WERI-Rb-1 (cell line): ENCODE data around the gene ZC3H7B.

ENCODE experiments used
- DNase-seq: peaks from one replicate; pipeline ENCODE4 v3.0.0-alpha.2; 2020
- H3K27ac ChIP-seq: fragments of 250-450 bp; sonication (Bioruptor Pico); 2 replicates; pipeline ENCODE4 v1.5.1; 2020; ENCODE audit warnings: mild to moderate bottlenecking, moderate library complexity
- H3K27me3 ChIP-seq: fragments of 250-450 bp; sonication (Bioruptor Pico); 2 replicates; pipeline ENCODE4 v1.5.1; 2021; ENCODE audit warnings: mild to moderate bottlenecking, low read depth, moderate library complexity; ENCODE audit not compliant: insufficient read depth, severe bottlenecking
- H3K36me3 ChIP-seq: fragments of 250-450 bp; sonication (Bioruptor Pico); 2 replicates; pipeline ENCODE4 v1.5.1; 2020; ENCODE audit warnings: mild to moderate bottlenecking, moderate library complexity
- H3K4me3 ChIP-seq: 2 replicates; pipeline ENCODE4 v1.5.1; 2011; ENCODE audit warnings: low read depth, mild to moderate bottlenecking, control low read depth, low read length
- H3K9me3 ChIP-seq: fragments of 250-450 bp; sonication (Bioruptor Pico); 2 replicates; pipeline ENCODE4 v1.5.1; 2021; ENCODE audit warnings: mild to moderate bottlenecking, moderate library complexity; ENCODE audit not compliant: severe bottlenecking
- TF ChIP-seq, protein P1 (sequence below): IDR thresholded peaks from 2 replicates; pipeline ENCODE4 v1.5.1; 2011; ENCODE audit warnings: low read depth, mild to moderate bottlenecking, control low read depth, inconsistent platforms, low read length

The ZC3H7B gene

DNA sequence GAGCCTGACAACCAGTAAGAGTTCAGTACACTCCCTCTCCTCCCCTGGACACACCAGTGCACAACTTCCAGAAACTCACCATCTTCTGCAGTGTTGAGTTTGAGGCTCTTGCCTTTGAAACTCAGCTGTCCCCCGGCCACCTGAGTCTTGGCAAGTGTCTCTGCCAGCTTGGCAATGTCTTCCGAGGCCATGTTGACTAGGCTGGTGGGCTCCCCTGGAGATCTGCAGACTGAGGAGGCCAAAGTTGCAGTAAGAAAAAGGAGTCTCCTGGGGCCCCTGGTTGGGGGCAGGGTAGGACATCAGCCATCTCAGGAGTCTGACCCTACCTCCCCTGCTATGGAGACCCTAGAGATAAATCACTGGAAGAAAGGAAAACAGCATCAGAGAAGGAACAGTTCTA lies 20.5 kb upstream of the ZC3H7B start:
- no peak overlapping the region for H3K27ac ChIP-seq
- H3K36me3 ChIP-seq: peaks cover 89% of the 10 kb centered on the region
- no peak for DNase-seq
- H3K27me3 ChIP-seq: no peaks in the 10 kb centered on the region
- TF ChIP-seq, protein P1, sequence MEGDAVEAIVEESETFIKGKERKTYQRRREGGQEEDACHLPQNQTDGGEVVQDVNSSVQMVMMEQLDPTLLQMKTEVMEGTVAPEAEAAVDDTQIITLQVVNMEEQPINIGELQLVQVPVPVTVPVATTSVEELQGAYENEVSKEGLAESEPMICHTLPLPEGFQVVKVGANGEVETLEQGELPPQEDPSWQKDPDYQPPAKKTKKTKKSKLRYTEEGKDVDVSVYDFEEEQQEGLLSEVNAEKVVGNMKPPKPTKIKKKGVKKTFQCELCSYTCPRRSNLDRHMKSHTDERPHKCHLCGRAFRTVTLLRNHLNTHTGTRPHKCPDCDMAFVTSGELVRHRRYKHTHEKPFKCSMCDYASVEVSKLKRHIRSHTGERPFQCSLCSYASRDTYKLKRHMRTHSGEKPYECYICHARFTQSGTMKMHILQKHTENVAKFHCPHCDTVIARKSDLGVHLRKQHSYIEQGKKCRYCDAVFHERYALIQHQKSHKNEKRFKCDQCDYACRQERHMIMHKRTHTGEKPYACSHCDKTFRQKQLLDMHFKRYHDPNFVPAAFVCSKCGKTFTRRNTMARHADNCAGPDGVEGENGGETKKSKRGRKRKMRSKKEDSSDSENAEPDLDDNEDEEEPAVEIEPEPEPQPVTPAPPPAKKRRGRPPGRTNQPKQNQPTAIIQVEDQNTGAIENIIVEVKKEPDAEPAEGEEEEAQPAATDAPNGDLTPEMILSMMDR: no peak
- no peak overlapping the region for H3K4me3 ChIP-seq
- no peaks in the 10 kb centered on the region for H3K9me3 ChIP-seq

DNA sequence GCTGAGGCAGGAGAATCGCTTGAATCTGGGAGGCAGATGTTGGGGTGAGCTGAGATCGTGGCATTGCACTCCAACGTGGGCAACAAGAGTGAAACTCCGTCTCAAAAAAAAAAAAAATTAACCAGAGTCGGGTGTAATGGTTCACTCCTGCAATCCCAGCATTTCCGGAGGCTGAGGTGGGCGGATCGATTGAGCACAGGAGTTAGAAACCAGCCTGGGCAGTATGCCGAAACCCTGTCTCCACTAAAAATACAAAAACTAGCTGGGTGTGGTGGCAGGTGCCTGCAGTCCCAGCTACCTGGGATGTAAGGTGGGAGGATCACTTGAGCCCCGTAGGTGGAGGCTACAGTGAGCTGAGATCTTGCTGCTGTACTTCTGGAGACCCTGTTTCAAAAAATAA lies 16.9 kb upstream of the ZC3H7B start:
- no peak for DNase-seq
- Histone ChIP-seq H3K9me3 (no peaks in the 10 kb centered on the region), H3K36me3 (peaks cover 57% of the 10 kb centered on the region), H3K27ac (0 out of 2 replicates have a peak overlapping the region, but pooled peaks have one; percentile 93), H3K4me3 (no peak overlapping the region), H3K27me3 (no peaks in the 10 kb centered on the region)
- TF ChIP-seq, protein P1: no peak

DNA sequence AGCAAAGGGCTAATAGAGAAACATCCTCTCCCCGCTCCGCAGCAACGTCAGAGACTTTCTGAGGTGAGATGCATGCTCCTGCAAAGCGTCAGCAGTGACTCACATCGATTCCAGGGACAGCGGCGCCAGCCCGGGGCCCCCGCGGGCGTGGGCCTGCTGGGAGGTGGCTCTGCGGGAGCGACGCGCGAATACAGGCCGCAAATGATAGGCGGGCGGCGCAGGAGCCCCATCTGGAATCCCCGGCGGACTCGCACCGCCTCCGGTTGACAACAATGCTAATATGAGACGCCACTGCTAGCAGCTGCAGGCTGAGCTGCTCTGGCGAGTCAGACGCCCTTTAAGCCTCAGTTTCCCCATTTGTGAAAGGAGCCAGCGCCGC lies 15.9 kb upstream of the ZC3H7B start:
- H3K27ac ChIP-seq: peak overlapping the region; percentile 93
- DNase-seq: peak; percentile 51
- peak overlapping the region; percentile 72 for H3K4me3 ChIP-seq
- TF ChIP-seq, protein P1: no peak
- peaks cover 47% of the 10 kb centered on the region for H3K36me3 ChIP-seq
- no peaks in the 10 kb centered on the region for H3K27me3 ChIP-seq
- no peaks in the 10 kb centered on the region for H3K9me3 ChIP-seq

DNA sequence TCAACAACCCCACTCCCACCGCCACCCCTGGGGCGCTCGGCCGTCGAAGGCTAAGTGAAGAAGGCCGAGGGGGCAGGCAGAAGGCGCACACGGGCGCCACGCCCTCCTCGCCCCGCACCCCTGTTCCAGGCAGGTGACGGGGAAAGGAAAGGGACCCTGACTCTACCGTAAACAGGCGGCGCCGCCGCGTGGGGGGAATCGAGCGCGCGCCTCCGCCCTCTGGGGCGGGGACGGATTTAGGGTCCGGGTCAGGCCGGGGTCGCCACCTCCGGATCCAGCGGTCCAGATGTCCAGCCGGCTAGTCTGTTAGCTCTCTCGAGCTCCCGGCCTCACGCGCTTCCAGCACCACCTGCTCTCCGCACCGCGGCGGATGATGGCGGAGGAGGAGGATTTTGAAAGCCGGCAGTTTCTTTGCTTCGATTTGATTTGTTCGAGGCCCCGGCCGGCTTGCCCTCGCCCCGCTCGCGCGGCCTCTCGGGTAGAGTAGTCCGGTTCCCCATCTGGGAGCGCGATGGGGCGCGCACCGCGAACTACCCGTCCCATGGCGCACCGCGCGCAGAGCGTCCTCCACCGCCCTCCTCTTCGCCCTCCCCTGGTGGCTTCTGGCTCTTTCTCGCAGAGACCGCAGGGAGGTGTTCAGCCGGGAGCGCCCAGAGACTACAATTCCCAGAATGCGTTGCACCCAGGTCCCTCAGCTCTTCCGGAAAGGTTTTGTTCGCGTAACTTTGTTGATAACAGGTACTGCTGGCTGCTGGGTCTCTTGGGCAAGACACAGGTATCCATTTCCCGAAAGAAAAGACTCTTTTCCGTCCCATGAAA lies 15.3 kb upstream of the ZC3H7B start, which contains the start of gene RANGAP1:
Gene RANGAP1 (minus strand): TSS at position 368 of the 819 bp plus-strand sequence. CDS start 5,143 bp downstream, outside the sequence.
- H3K27me3 ChIP-seq: no peaks in the 10 kb centered on the region
- H3K27ac ChIP-seq: peak within 1 kb of the TSS; percentile 93
- no peaks in the 10 kb centered on the region for H3K9me3 ChIP-seq
- peak; percentile 98 for DNase-seq
- peaks cover 41% of the 10 kb centered on the region for H3K36me3 ChIP-seq
- peak within 1 kb of the TSS; percentile 76 for H3K4me3 ChIP-seq
- TF ChIP-seq, protein P1: no peak

DNA sequence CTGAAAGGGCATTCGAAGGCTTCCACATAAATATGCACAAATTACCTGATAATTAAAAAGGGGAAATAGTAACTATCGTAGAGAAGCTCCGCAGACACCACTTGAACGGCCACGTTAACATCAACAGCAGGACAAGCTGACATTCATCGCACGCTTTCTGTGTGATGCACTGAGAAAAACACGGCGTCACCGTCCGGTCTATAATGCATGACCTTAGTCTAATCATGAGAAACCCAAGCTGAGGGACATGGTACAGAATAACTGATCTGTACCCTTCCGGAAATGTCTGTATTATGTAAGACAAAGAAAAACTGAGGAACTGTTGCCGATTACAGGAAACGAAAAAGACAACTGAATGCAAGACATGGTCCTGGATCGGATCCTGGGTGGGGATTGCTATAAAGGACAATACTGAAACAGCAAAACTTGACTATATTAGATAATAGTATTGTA lies 14.7 kb upstream of the ZC3H7B start:
- no peaks in the 10 kb centered on the region for H3K27me3 ChIP-seq
- peaks cover 35% of the 10 kb centered on the region for H3K36me3 ChIP-seq
- peak overlapping the region; percentile 62 for H3K27ac ChIP-seq
- peak overlapping the region; percentile 76 for H3K4me3 ChIP-seq
- no peaks in the 10 kb centered on the region for H3K9me3 ChIP-seq
- TF ChIP-seq, protein P1: no peak
- DNase-seq: peak; percentile 21
